GM12878 (cell line): ENCODE results near the gene AKAP13. TPM values are rescaled to one million over a fixed set of nuclear protein-coding genes. Genes with fewer than 3 reads are reported as not detected.

Experiments
- ATAC-seq: fragments of 200-7000 bp; cut with Tn5 transposase; 3 replicates; pipeline ENCODE4 v1.9.1; 2020; ENCODE audit warnings: mild to moderate bottlenecking, moderate library complexity
- BruUV-seq: library from RNA; stranded (reverse); fragments of 400-500 nt; replicated peaks from 2 replicates; lab custom pipeline; 2021; lab: Mats Ljungman, UMichigan
- CTCF ChIA-PET: fragments of 300-600 bp; sonication (Branson Sonifier 250); formaldehyde crosslinking; extraction: SDS; loops from one replicate; lab custom pipeline; 2021; ENCODE audit warnings: inconsistent platforms; lab: Yijun Ruan, JAX
- POLR2A ChIA-PET: fragments of 350-600 bp; formaldehyde crosslinking; extraction: SDS; loops from one replicate; lab custom pipeline; 2021; ENCODE audit warnings: inconsistent platforms; lab: Charles Lee
- RAD21 ChIA-PET: fragments of 300-600 bp; sonication (Branson Sonifier 250); formaldehyde crosslinking; loops from one replicate; lab custom pipeline; 2023; ENCODE audit warnings: antibody characterized with exemption; ENCODE audit not compliant: unreplicated experiment; lab: Charles Lee
- SMC1A ChIA-PET: fragments of 300-600 bp; sonication (Branson Sonifier 250); formaldehyde crosslinking; loops from one replicate; lab custom pipeline; 2023; ENCODE audit not compliant: unreplicated experiment, uncharacterized antibody; lab: Charles Lee
- DNase-seq: peaks from one replicate; pipeline ENCODE4 v3.0.0-alpha.2; 2011; ENCODE audit warnings: low read depth, low spot score
- FAIRE-seq: peaks from 3 replicates; lab custom pipeline; 2011; peaks lifted over from hg19 to GRCh38; lab: Jason Lieb, UNC
- H2AFZ ChIP-seq: 2 replicates; pipeline ENCODE4 v1.6.0; 2011; ENCODE audit warnings: low read depth, low read length, control low read depth; ENCODE audit not compliant: control insufficient read depth
- H3K27ac ChIP-seq: 2 replicates; pipeline ENCODE4 v1.5.1; 2011; ENCODE audit warnings: control low read depth; ENCODE audit not compliant: control insufficient read depth, insufficient read depth
- H3K27me3 ChIP-seq, 2 experiments: replicated peaks in 1 of 2; 2 replicates each; pipeline versions ENCODE4 v1.6.0 to v1.6.1; 2011; ENCODE audit warnings: low read length in 1 of 2; ENCODE audit not compliant: control insufficient read depth in 2 of 2, insufficient read depth in 2 of 2
- H3K36me3 ChIP-seq, 2 experiments: 2 replicates each; pipeline ENCODE4 v1.5.1; 2011; ENCODE audit warnings: low read length in 1 of 2; ENCODE audit not compliant: control insufficient read depth in 2 of 2, insufficient read depth in 2 of 2
- H3K4me1 ChIP-seq: 2 replicates; pipeline ENCODE4 v1.6.1; 2011; ENCODE audit warnings: mild to moderate bottlenecking, low read length, moderate library complexity, mixed read lengths; ENCODE audit not compliant: control insufficient read depth, insufficient read depth
- H3K4me2 ChIP-seq: 2 replicates; pipeline ENCODE4 v1.6.0; 2011; ENCODE audit warnings: control low read depth; ENCODE audit not compliant: control insufficient read depth, insufficient read depth
- H3K4me3 ChIP-seq: fragments of 200-600 bp; sonication (generic); 2 replicates; pipeline ENCODE4 v1.5.1; 2016
- H3K79me2 ChIP-seq: 2 replicates; pipeline ENCODE4 v1.6.0; 2011; ENCODE audit warnings: low read length; ENCODE audit not compliant: control insufficient read depth, insufficient read depth
- H3K9ac ChIP-seq: 2 replicates; pipeline ENCODE4 v1.8.0; 2011; ENCODE audit warnings: low read length, control low read depth, mixed read lengths; ENCODE audit not compliant: control insufficient read depth, insufficient read depth
- H3K9me3 ChIP-seq: replicated peaks from 3 replicates; pipeline ENCODE4 v1.5.1; 2011; ENCODE audit warnings: mild to moderate bottlenecking, low read length; ENCODE audit not compliant: control insufficient read depth, insufficient read depth
- H4K20me1 ChIP-seq: 2 replicates; pipeline ENCODE4 v1.6.0; 2011; ENCODE audit not compliant: control insufficient read depth, insufficient read depth
- CHD4 ChIP-seq: fragments of 200-600 bp; sonication (generic); IDR thresholded peaks from 2 replicates; pipeline ENCODE4 v1.6.1; 2016; ENCODE audit warnings: mild to moderate bottlenecking
- E2F4 ChIP-seq: IDR thresholded peaks from 2 replicates; pipeline ENCODE4 v1.6.1; 2012; ENCODE audit warnings: low read depth, low read length, improper control_type of control experiment
- FOXK2 ChIP-seq: fragments of 450-650 bp; IDR thresholded peaks from 2 replicates; pipeline ENCODE4 v1.6.1; 2017; ENCODE audit warnings: mild to moderate bottlenecking, moderate library complexity
- SKIL ChIP-seq: fragments of 450-650 bp; IDR thresholded peaks from 2 replicates; pipeline ENCODE4 v1.6.1; 2017; ENCODE audit warnings: mild to moderate bottlenecking, low read depth, inconsistent platforms; ENCODE audit not compliant: poor library complexity, severe bottlenecking
- WGBS: methylation state at CpG from one replicate; pipeline ENCODE4 v1.1.6; 2016; ENCODE audit warnings: low lambda C conversion rate; ENCODE audit not compliant: insufficient replicate concordance, insufficient coverage; ENCODE audit errors: missing lambda C conversion rate; 5-methylcytosine and 5-hydroxymethylcytosine counted together
- in situ Hi-C: fragments of 300-500 bp; cut with MboI; formaldehyde crosslinking; loops from 9 replicates; pipeline ENCODE4 v1.14.3; 2018; ENCODE audit warnings: mixed read lengths
- intact Hi-C: fragments of 100-400 bp; cut with micrococcal nuclease; formaldehyde crosslinking; loops from one replicate; pipeline ENCODE4 v1.14.2; 2022; ENCODE audit not compliant: unreplicated experiment
- polyA plus RNA-seq, 11 experiments: library from polyadenylated mRNA; depleted of rRNA in 4 of 11; unstranded in 6 of 11; stranded (reverse) in 5 of 11; fragments of >200 nt; fragmentation: Nextera tagmentation in 4 of 11; fragmentation: Illumina TruSeq in 1 of 11; extraction: Ambion mirVana in 4 of 11; extraction: Trizol in 1 of 11; gene quantifications; 1 replicate in 1 of 11; 2 replicates in 10 of 11; pipeline versions ENCODE4 v1.2.1 to v1.2.3, GENCODE V29; 2011 to 2016; ENCODE audit warnings: inconsistent platforms in 2 of 11, missing spikeins in 2 of 11, low read depth in 1 of 11
- total RNA-seq, 4 experiments: library from RNA; depleted of rRNA in 3 of 4; stranded (reverse); fragments of >200 nt in 3 of 4; fragmentation: Illumina TruSeq in 1 of 4; extraction: Trizol in 1 of 4; gene quantifications; 2 replicates each; pipeline versions ENCODE4 v1.2.1 to v1.2.3, GENCODE V29; 2013 to 2021
- TF ChIP-seq, protein P1 (sequence below): fragments of 450-650 bp; IDR thresholded peaks from 2 replicates; pipeline ENCODE4 v1.6.1; 2017; ENCODE audit warnings: mild to moderate bottlenecking, moderate library complexity
- TF ChIP-seq, protein P2 (sequence below): fragments of 150-350 bp; IDR thresholded peaks from 2 replicates; pipeline ENCODE4 v1.6.1; 2014; ENCODE audit warnings: mild to moderate bottlenecking, low read depth, low read length

Gene AKAP13
- total and polyA plus RNA-seq, 10 of the 15 experiments (the other 5 are each of a cell fraction or from before 2014, with no cell fraction given), result 14.4 to 74.9 (median 55.1) TPM

DNA sequence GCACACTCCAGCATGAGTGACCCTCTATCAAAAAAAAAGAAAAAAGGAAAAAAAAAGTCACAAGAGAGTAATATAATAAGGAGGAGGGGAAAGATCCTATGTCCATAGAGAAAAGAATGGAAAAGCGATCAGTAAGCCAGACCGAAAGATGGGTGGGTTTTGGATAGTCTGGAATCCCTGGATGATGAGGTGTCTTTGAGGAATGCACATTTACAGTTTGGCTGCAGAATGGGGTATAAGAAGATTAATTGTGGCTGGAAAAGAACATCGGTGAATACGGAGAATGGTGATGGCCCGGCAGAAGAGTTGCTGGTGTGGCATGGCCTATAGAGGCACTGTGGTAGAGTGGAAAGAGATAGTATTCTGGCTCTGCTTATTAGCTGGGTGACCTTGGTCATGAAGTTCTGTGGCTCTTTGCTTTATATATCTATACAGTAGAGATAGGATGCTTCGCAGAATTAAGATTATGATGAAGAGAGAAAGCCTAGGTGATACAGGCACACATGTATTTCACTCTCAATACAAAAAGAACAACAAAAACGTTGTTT, 187.9 kb downstream of the AKAP13 start (continued):
- TF ChIP-seq, protein P1, sequence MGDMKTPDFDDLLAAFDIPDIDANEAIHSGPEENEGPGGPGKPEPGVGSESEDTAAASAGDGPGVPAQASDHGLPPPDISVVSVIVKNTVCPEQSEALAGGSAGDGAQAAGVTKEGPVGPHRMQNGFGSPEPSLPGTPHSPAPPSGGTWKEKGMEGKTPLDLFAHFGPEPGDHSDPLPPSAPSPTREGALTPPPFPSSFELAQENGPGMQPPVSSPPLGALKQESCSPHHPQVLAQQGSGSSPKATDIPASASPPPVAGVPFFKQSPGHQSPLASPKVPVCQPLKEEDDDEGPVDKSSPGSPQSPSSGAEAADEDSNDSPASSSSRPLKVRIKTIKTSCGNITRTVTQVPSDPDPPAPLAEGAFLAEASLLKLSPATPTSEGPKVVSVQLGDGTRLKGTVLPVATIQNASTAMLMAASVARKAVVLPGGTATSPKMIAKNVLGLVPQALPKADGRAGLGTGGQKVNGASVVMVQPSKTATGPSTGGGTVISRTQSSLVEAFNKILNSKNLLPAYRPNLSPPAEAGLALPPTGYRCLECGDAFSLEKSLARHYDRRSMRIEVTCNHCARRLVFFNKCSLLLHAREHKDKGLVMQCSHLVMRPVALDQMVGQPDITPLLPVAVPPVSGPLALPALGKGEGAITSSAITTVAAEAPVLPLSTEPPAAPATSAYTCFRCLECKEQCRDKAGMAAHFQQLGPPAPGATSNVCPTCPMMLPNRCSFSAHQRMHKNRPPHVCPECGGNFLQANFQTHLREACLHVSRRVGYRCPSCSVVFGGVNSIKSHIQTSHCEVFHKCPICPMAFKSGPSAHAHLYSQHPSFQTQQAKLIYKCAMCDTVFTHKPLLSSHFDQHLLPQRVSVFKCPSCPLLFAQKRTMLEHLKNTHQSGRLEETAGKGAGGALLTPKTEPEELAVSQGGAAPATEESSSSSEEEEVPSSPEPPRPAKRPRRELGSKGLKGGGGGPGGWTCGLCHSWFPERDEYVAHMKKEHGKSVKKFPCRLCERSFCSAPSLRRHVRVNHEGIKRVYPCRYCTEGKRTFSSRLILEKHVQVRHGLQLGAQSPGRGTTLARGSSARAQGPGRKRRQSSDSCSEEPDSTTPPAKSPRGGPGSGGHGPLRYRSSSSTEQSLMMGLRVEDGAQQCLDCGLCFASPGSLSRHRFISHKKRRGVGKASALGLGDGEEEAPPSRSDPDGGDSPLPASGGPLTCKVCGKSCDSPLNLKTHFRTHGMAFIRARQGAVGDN, result no peak

GRCh38 chr15:85570336-85570735, 189.9 kb downstream of the AKAP13 start:
- no peaks in the 10 kb centered on the region; a peak in 1 of 4 replicates for H3K36me3 ChIP-seq
- POLR2A ChIA-PET, result no interaction called here
- H3K27ac ChIP-seq, result no peak overlapping the region
- H3K9ac ChIP-seq, result no peak overlapping the region
- no peaks in the 10 kb centered on the region for H3K79me2 ChIP-seq
- H3K27me3 ChIP-seq, result no peaks in the 10 kb centered on the region
- ATAC-seq, result no peak
- H3K9me3 ChIP-seq, result no peaks in the 10 kb centered on the region
- H3K4me2 ChIP-seq, result no peak overlapping the region
- no peak for TF ChIP-seq E2F4
- TF ChIP-seq FOXK2, result no peak
- TF ChIP-seq CHD4, result no peak
- no peak for TF ChIP-seq SKIL
- TF ChIP-seq, protein P2, sequence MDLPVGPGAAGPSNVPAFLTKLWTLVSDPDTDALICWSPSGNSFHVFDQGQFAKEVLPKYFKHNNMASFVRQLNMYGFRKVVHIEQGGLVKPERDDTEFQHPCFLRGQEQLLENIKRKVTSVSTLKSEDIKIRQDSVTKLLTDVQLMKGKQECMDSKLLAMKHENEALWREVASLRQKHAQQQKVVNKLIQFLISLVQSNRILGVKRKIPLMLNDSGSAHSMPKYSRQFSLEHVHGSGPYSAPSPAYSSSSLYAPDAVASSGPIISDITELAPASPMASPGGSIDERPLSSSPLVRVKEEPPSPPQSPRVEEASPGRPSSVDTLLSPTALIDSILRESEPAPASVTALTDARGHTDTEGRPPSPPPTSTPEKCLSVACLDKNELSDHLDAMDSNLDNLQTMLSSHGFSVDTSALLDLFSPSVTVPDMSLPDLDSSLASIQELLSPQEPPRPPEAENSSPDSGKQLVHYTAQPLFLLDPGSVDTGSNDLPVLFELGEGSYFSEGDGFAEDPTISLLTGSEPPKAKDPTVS, result no peak
- TF ChIP-seq, all 136 proteins: peak for 0
- in situ Hi-C loops, result no loop called here
- ChIA-PET RAD21 (no interaction called here), CTCF (no interaction called here), SMC1A (no interaction called here)
- 89% methylated on average over 8 of the region's 8 CpGs for WGBS
- intact Hi-C loops, result no loop called here
- BruUV-seq, result no TSS peak
- Histone ChIP-seq H4K20me1 (no peaks in the 10 kb centered on the region; the same call in 1 of the 2 replicates), H2AFZ (no peak overlapping the region), H3K4me3 (no peak overlapping the region), H3K4me1 (no peaks in the 10 kb centered on the region)
- DNase-seq, result no peak
- no peak for FAIRE-seq
